H1 (cell line): Measurements from ENCODE around the gene CCT6A. TPM values are rescaled to one million over a fixed set of nuclear protein-coding genes. Genes with fewer than 3 reads are reported as not detected.

Experiments
- CTCF ChIA-PET: fragments of 300-600 bp; sonication (Branson Sonifier 250); formaldehyde crosslinking; loops from one replicate; lab custom pipeline; 2021; ENCODE audit not compliant: partially characterized antibody; lab: Charles Lee
- POLR2A ChIA-PET: fragments of 300-600 bp; sonication (Branson Sonifier 250); formaldehyde crosslinking; loops from one replicate; lab custom pipeline; 2021; ENCODE audit warnings: inconsistent platforms; ENCODE audit not compliant: partially characterized antibody; lab: Charles Lee
- DNase-seq, 2 experiments: peaks; one replicate each; pipeline versions ENCODE4 v3.0.0 to v3.0.0-alpha.2; 2010 to 2022; ENCODE audit warnings: low spot score in 2 of 2, low read depth in 1 of 2, mixed read lengths in 1 of 2
- FAIRE-seq: peaks from 2 replicates; lab custom pipeline; 2011; peaks lifted over from hg19 to GRCh38; lab: Jason Lieb, UNC
- H2AFZ ChIP-seq: 2 replicates; pipeline ENCODE4 v1.8.1; 2012; ENCODE audit warnings: low read length, inconsistent platforms
- H2AK5ac ChIP-seq: 2 replicates; pipeline ENCODE4 v1.6.1; 2013; ENCODE audit warnings: low read depth, low read length
- H2BK120ac ChIP-seq: replicated peaks from 2 replicates; pipeline ENCODE3; 2013; ENCODE audit warnings: low read depth, low read length, inconsistent platforms
- H2BK12ac ChIP-seq: 2 replicates; pipeline ENCODE4 v1.6.1; 2013; ENCODE audit warnings: low read depth, low read length
- H2BK15ac ChIP-seq: 2 replicates; pipeline ENCODE4 v1.6.1; 2013; ENCODE audit warnings: low read length
- H2BK20ac ChIP-seq: 2 replicates; pipeline ENCODE4 v1.6.1; 2013; ENCODE audit warnings: low read length
- H2BK5ac ChIP-seq: 2 replicates; pipeline ENCODE4 v1.6.1; 2013; ENCODE audit warnings: low read depth, low read length
- H3K14ac ChIP-seq: 2 replicates; pipeline ENCODE4 v1.6.1; 2013; ENCODE audit warnings: inconsistent platforms; ENCODE audit not compliant: insufficient read length
- H3K18ac ChIP-seq: 2 replicates; pipeline ENCODE4 v1.6.1; 2013; ENCODE audit warnings: low read length; ENCODE audit errors: extremely low read depth
- H3K23ac ChIP-seq: 2 replicates; pipeline ENCODE4 v1.6.1; 2013; ENCODE audit warnings: inconsistent platforms; ENCODE audit not compliant: insufficient read length
- H3K23me2 ChIP-seq: 2 replicates; pipeline ENCODE4 v1.6.1; 2013; ENCODE audit warnings: low read depth, low read length
- H3K27ac ChIP-seq: 2 replicates; pipeline ENCODE4 v1.6.1; 2011; ENCODE audit warnings: low read depth, low read length, inconsistent platforms
- H3K27me3 ChIP-seq, 4 experiments: replicated peaks in 1 of 4; 1 replicate in 1 of 4; 2 replicates in 3 of 4; pipeline versions ENCODE4 v1.6.1 to v1.8.1; 2011 to 2013; ENCODE audit warnings: low read length in 3 of 4, mild to moderate bottlenecking in 3 of 4, inconsistent platforms in 2 of 4, mixed read lengths in 2 of 4, moderate library complexity in 1 of 4; ENCODE audit not compliant: control insufficient read depth in 3 of 4, insufficient read depth in 3 of 4; ENCODE audit errors: extremely low read depth in 1 of 4
- H3K36me3 ChIP-seq, 4 experiments: 2 replicates each; pipeline versions ENCODE4 v1.6.1 to v1.8.1; 2011 to 2013; ENCODE audit warnings: mild to moderate bottlenecking in 4 of 4, low read length in 3 of 4, moderate library complexity in 2 of 4, control low read depth in 1 of 4, inconsistent platforms in 1 of 4; ENCODE audit not compliant: insufficient read depth in 4 of 4, control insufficient read depth in 2 of 4
- H3K4ac ChIP-seq: replicated peaks from 2 replicates; pipeline ENCODE3; 2013; ENCODE audit warnings: low read length, low read depth, mixed read lengths, inconsistent platforms; ENCODE audit not compliant: insufficient read length
- H3K4me1 ChIP-seq, 4 experiments: replicated peaks in 1 of 4; 1 replicate in 1 of 4; 2 replicates in 3 of 4; pipeline versions ENCODE4 v1.6.1 to v1.8.1; 2011 to 2013; ENCODE audit warnings: low read length in 3 of 4, inconsistent platforms in 2 of 4, mixed read lengths in 1 of 4; ENCODE audit not compliant: insufficient read depth in 4 of 4, control insufficient read depth in 3 of 4
- H3K4me2 ChIP-seq, 2 experiments: 2 replicates each; pipeline versions ENCODE4 v1.6.1 to v1.8.1; 2011 to 2013; ENCODE audit warnings: low read depth in 2 of 2, low read length in 2 of 2, control low read depth in 1 of 2, inconsistent platforms in 1 of 2, mild to moderate bottlenecking in 1 of 2; ENCODE audit not compliant: insufficient read depth in 1 of 2
- H3K4me3 ChIP-seq, 4 experiments: fragments of 200-600, 300-600 bp in 1 of 4; sonication (generic), shearing (Covaris generic), sonication (Bioruptor Twin) in 1 of 4; 2 replicates each; pipeline versions ENCODE4 v1.5.1 to v1.8.1; 2011 to 2016; ENCODE audit warnings: low read length in 4 of 4, low read depth in 3 of 4, control low read depth in 2 of 4, inconsistent platforms in 2 of 4, mild to moderate bottlenecking in 2 of 4, mixed read lengths in 1 of 4, moderate library complexity in 1 of 4; ENCODE audit not compliant: insufficient read depth in 2 of 4; ENCODE audit errors: extremely low read depth in 1 of 4
- H3K56ac ChIP-seq: replicated peaks from 2 replicates; pipeline ENCODE3; 2013; ENCODE audit warnings: low read depth, mild to moderate bottlenecking, mixed read lengths, low read length, inconsistent platforms; ENCODE audit not compliant: insufficient read length
- H3K79me1 ChIP-seq: 2 replicates; pipeline ENCODE4 v1.6.1; 2013; ENCODE audit warnings: low read depth, low read length, control low read depth
- H3K79me2 ChIP-seq, 2 experiments: 2 replicates each; pipeline versions ENCODE4 v1.6.1 to v1.8.1; 2012 to 2013; ENCODE audit warnings: low read length in 2 of 2, mild to moderate bottlenecking in 2 of 2, inconsistent platforms in 1 of 2; ENCODE audit not compliant: insufficient read depth in 2 of 2, control insufficient read depth in 1 of 2
- H3K9ac ChIP-seq, 4 experiments: replicated peaks in 1 of 4; 1 replicate in 1 of 4; 2 replicates in 3 of 4; pipeline versions ENCODE4 v1.6.1 to v1.8.1; 2011 to 2013; ENCODE audit warnings: low read depth in 3 of 4, low read length in 3 of 4, control low read depth in 2 of 4, mild to moderate bottlenecking in 2 of 4, moderate library complexity in 2 of 4, inconsistent platforms in 1 of 4; ENCODE audit errors: extremely low read depth in 1 of 4
- H3K9me3 ChIP-seq, 2 experiments: 2 replicates each; pipeline versions ENCODE4 v1.6.1 to v1.8.1; 2012 to 2013; ENCODE audit warnings: mild to moderate bottlenecking in 2 of 2, moderate library complexity in 2 of 2, control low read depth in 1 of 2, inconsistent platforms in 1 of 2, low read depth in 1 of 2, low read length in 1 of 2, mixed read lengths in 1 of 2; ENCODE audit not compliant: insufficient read depth in 2 of 2
- H4K20me1 ChIP-seq, 2 experiments: replicated peaks in 1 of 2; 2 replicates each; pipeline versions ENCODE3 to v1.8.1; 2011 to 2013; ENCODE audit warnings: inconsistent platforms in 2 of 2, low read length in 2 of 2, mild to moderate bottlenecking in 1 of 2; ENCODE audit not compliant: insufficient read depth in 2 of 2, control insufficient read depth in 1 of 2
- H4K5ac ChIP-seq: 2 replicates; pipeline ENCODE4 v1.6.1; 2013; ENCODE audit warnings: low read length, low read depth, mixed read lengths, inconsistent platforms; ENCODE audit not compliant: insufficient read length
- H4K8ac ChIP-seq: 2 replicates; pipeline ENCODE4 v1.8.0; 2013; ENCODE audit warnings: mild to moderate bottlenecking, moderate library complexity, low read length, inconsistent platforms; ENCODE audit not compliant: insufficient read depth; ENCODE audit errors: extremely low read depth
- H4K91ac ChIP-seq: replicated peaks from 2 replicates; pipeline ENCODE3; 2013; ENCODE audit warnings: low read length, mixed read lengths, inconsistent platforms; ENCODE audit not compliant: insufficient read length
- BCL11A ChIP-seq, 2 experiments: IDR thresholded peaks; one replicate each; pipeline ENCODE4 v1.6.1; 2011; ENCODE audit warnings: low read depth in 2 of 2, low read length in 2 of 2, mild to moderate bottlenecking in 2 of 2
- CBX8 ChIP-seq: fragments of 300-800, 300-1000 bp; sonication (generic); IDR thresholded peaks from 2 replicates; pipeline ENCODE4 v1.7.1; 2016; ENCODE audit warnings: low read depth, low read length, borderline replicate concordance
- CTBP2 ChIP-seq: IDR thresholded peaks from 2 replicates; pipeline ENCODE4 v1.7.0; 2011; ENCODE audit warnings: borderline replicate concordance, mild to moderate bottlenecking, moderate library complexity, mixed read lengths, low read length; ENCODE audit not compliant: insufficient read depth, insufficient read length
- KDM4A ChIP-seq: IDR thresholded peaks from one replicate; pipeline ENCODE4 v1.7.1; 2012; ENCODE audit warnings: low read depth, mild to moderate bottlenecking, moderate library complexity, low read length, inconsistent platforms; ENCODE audit not compliant: severe bottlenecking
- SIRT6 ChIP-seq: IDR thresholded peaks from one replicate; pipeline ENCODE4 v1.7.1; 2012; ENCODE audit warnings: low read length, inconsistent platforms
- SP1 ChIP-seq: IDR thresholded peaks from 2 replicates; pipeline ENCODE4 v1.6.1; 2011; ENCODE audit warnings: low read depth, low read length
- SP4 ChIP-seq: IDR thresholded peaks from 2 replicates; pipeline ENCODE4 v1.6.1; 2012; ENCODE audit warnings: low read length, inconsistent platforms
- WGBS, 2 experiments: shearing (Covaris generic) in 1 of 2; methylation state at CpG; one replicate each; pipeline versions ENCODE4 v1.1.6 to v1.1.7; 2013 to 2015; ENCODE audit warnings: low lambda C conversion rate in 2 of 2, mixed read lengths in 2 of 2, inconsistent platforms in 1 of 2, low coverage in 1 of 2, missing lambda C conversion rate in 1 of 2; ENCODE audit not compliant: insufficient replicate concordance in 2 of 2, insufficient coverage in 1 of 2, insufficient read length in 1 of 2; ENCODE audit errors: extremely low coverage in 1 of 2, missing lambda C conversion rate in 1 of 2; 5-methylcytosine and 5-hydroxymethylcytosine counted together
- polyA plus RNA-seq, 7 experiments: library from polyadenylated mRNA; depleted of rRNA in 3 of 7; stranded (reverse) in 5 of 7; unstranded in 2 of 7; fragments of >200 nt in 5 of 7; fragments of 200-250 nt in 2 of 7; gene quantifications; 1 replicate in 5 of 7; 2 replicates in 1 of 7; 4 replicates in 1 of 7; pipeline versions ENCODE4 v1.2.1 to v1.2.3, GENCODE V29; 2011 to 2013; ENCODE audit warnings: missing spikeins in 2 of 7, mixed read lengths in 2 of 7
- total RNA-seq: library from RNA; stranded (reverse); fragmentation: NEBNext Ultra II Directional; extraction: Animal tissue kit (Norgen Biotek cat#: 25700); gene quantifications from 2 replicates; pipeline ENCODE4 v1.2.1, GENCODE V29; 2021

CCT6A gene
- total and polyA plus RNA-seq, 2 of the 8 experiments (the other 6 are each of a cell fraction or from before 2014, with no cell fraction given), result 201 to 272 TPM

GRCh38 chr7:56040730-56041129 is 10.8 kb upstream of the CCT6A start:
- Histone ChIP-seq H2BK20ac (no peak overlapping the region), H4K91ac (no peak overlapping the region), H3K9ac (no peak overlapping the region), H4K8ac (no peak overlapping the region), H3K4me3 (no peak overlapping the region), H3K27ac (no peak overlapping the region), H2BK120ac (no peak overlapping the region), H4K5ac (no peak overlapping the region), H3K18ac (no peak overlapping the region), H3K14ac (no peak overlapping the region), H3K79me1 (no peaks in the 10 kb centered on the region), H3K23ac (no peak overlapping the region), H2AFZ (no peak overlapping the region), H3K4me1 (no peaks in the 10 kb centered on the region), H3K4ac (no peak overlapping the region), H3K4me2 (no peak overlapping the region), H2BK15ac (no peak overlapping the region), H3K56ac (no peak overlapping the region), H2AK5ac (no peak overlapping the region), H3K23me2 (no peaks in the 10 kb centered on the region), H3K27me3 (no peaks in the 10 kb centered on the region), H3K9me3 (no peaks in the 10 kb centered on the region), H4K20me1 (no peaks in the 10 kb centered on the region), H2BK5ac (no peak overlapping the region), H3K36me3 (peaks cover 0 to 5% (median 0%) of the 10 kb centered on the region in 4 experiments; a peak in 3 of 8 replicates), H2BK12ac (no peak overlapping the region), H3K79me2 (no peaks in the 10 kb centered on the region)
- 89% methylated on average over 3 of the region's 3 CpGs; no CpG with 5 or more reads in 1 of the 2 experiments for WGBS, 2 experiments
- DNase-seq, result no peak
- FAIRE-seq, result no peak
- ChIA-PET POLR2A (interaction anchor here (40.8 to 44.4 kb wide), 2 partner anchors 13 to 17 kb away, joined by 869 read pairs; partner anchors contain the start of genes CCT6A, PSPH and SUMF2), CTCF (interaction anchor here (1.2 kb wide), 1 partner anchor 10 kb away, joined by 3 read pairs; no protein-coding TSS in a partner anchor)
- TF ChIP-seq SIRT6 (no peak), SP1 (no peak), BCL11A (IDR thresholded peaks at IDR 0.05; ENCODE audit: low read depth in 2 of 2, low read length in 2 of 2) (no peak), CTBP2 (no peak), KDM4A (no peak), SP4 (no peak), CBX8 (no peak)
